Upper lobe of left lung (tissue), 4 donors: ENCODE data around the gene PSME3IP1.

ENCODE experiments used
- CTCF ChIP-seq, 6 experiments: fragments of 450-650 bp in 4 of 6; fragments of 200-600 bp in 2 of 6; sonication (generic) in 2 of 6; IDR thresholded peaks; one replicate each; pipeline ENCODE4 v1.5.1; 2016 to 2019; ENCODE audit warnings: antibody characterized with exemption in 6 of 6
- EP300 ChIP-seq, 4 donors: sonication (generic); formaldehyde crosslinking; IDR thresholded peaks; one replicate each; pipeline ENCODE4 v1.5.1; 2017; ENCODE audit warnings: antibody characterized with exemption in 4 of 4, control low read depth in 2 of 4
- POLR2A ChIP-seq, 4 donors: fragments of 450-650 bp; IDR thresholded peaks; one replicate each; pipeline ENCODE4 v1.5.1; 2016 to 2017; ENCODE audit warnings: antibody characterized with exemption in 4 of 4, mild to moderate bottlenecking in 2 of 4
- POLR2AphosphoS5 ChIP-seq, 2 donors: sonication (generic); formaldehyde crosslinking; IDR thresholded peaks; one replicate each; pipeline ENCODE4 v1.5.1; 2017; ENCODE audit warnings: antibody characterized with exemption in 2 of 2

DNA sequence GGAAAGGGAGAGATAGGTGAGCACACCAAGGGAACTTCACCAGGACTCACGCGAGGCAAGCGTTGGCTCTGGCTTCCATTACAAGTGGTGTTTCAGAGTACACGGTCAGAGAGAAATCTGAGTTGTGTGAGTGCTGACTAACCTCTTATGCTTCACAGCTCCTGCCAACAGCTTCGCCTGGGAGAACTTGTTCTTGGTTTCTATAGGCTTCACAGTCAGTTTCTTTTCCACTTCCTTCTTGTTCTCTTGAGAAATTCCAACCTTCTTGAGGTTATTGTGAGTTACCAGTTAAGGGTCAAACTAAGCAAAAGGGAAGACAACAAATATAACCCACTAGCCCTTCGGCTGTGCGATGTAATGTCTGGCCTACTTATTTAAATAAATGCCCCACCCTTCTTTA is 18.9 kb downstream of the PSME3IP1 start:
- TF ChIP-seq CTCF (IDR thresholded peaks at IDR 0.05): no peak
- no peak for TF ChIP-seq POLR2A (IDR thresholded peaks at IDR 0.05)
- peak in 1 of 4 donors; percentile 31 for TF ChIP-seq EP300 (IDR thresholded peaks at IDR 0.05)
- TF ChIP-seq POLR2AphosphoS5 (IDR thresholded peaks at IDR 0.05): peak; percentile 23 to 29
